OCI-LY7 (cell line): ENCODE data around the gene TMEM123. TPM values are rescaled to one million over a fixed set of nuclear protein-coding genes. Genes with fewer than 3 reads are reported as not detected.

Experiments
- BruUV-seq: library from RNA; stranded (reverse); fragments of 400-500 nt; replicated peaks from 2 replicates; lab custom pipeline; 2021; lab: Mats Ljungman, UMichigan
- CTCF ChIA-PET: fragments of 300-600 bp; sonication (Branson Sonifier 250); formaldehyde crosslinking; loops from one replicate; lab custom pipeline; 2022; ENCODE audit warnings: antibody characterized with exemption; ENCODE audit not compliant: unreplicated experiment; lab: Charles Lee
- POLR2A ChIA-PET: fragments of 300-600 bp; sonication (Branson Sonifier 250); formaldehyde crosslinking; loops from one replicate; lab custom pipeline; 2022; ENCODE audit warnings: antibody characterized with exemption; lab: Charles Lee
- DNase-seq: peaks from one replicate; pipeline ENCODE4 v3.0.0-alpha.2; 2015; ENCODE audit warnings: low spot score
- H2AFZ ChIP-seq: fragments of 200-600 bp; sonication (generic), shearing (Covaris generic); 2 replicates; pipeline ENCODE4 v1.6.1; 2014; ENCODE audit warnings: mild to moderate bottlenecking, antibody characterized with exemption, low read length, moderate library complexity
- H3K27ac ChIP-seq: fragments of 200-600 bp; sonication (generic); 2 replicates; pipeline ENCODE4 v1.5.1; 2014; ENCODE audit warnings: mixed run types, low read depth, mild to moderate bottlenecking, moderate library complexity, low read length, inconsistent platforms; ENCODE audit not compliant: poor library complexity, severe bottlenecking
- H3K36me3 ChIP-seq: fragments of 200-600 bp; sonication (generic); 2 replicates; pipeline ENCODE4 v1.6.1; 2014; ENCODE audit warnings: mild to moderate bottlenecking, antibody characterized with exemption, low read length, moderate library complexity, mixed read lengths; ENCODE audit not compliant: insufficient read depth
- H3K4me1 ChIP-seq: fragments of 200-600 bp; sonication (generic); 2 replicates; pipeline ENCODE4 v1.5.1; 2014; ENCODE audit warnings: mild to moderate bottlenecking, low read length; ENCODE audit not compliant: insufficient read depth, poor library complexity, severe bottlenecking
- H3K4me2 ChIP-seq: fragments of 200-600 bp; sonication (generic); 2 replicates; pipeline ENCODE4 v1.6.1; 2014; ENCODE audit warnings: mild to moderate bottlenecking, low read length
- H3K4me3 ChIP-seq: fragments of 200-600 bp; sonication (generic); 2 replicates; pipeline ENCODE4 v1.5.1; 2014; ENCODE audit warnings: mild to moderate bottlenecking, low read depth, low read length; ENCODE audit not compliant: poor library complexity, severe bottlenecking
- H3K79me2 ChIP-seq: fragments of 200-600 bp; sonication (generic); 2 replicates; pipeline ENCODE4 v1.6.1; 2016; ENCODE audit warnings: low read depth, mild to moderate bottlenecking, low read length, moderate library complexity, mixed read lengths; ENCODE audit not compliant: insufficient read depth
- H3K9me2 ChIP-seq: fragments of 200-600 bp; sonication (generic); 2 replicates; pipeline ENCODE4 v1.6.1; 2016; ENCODE audit warnings: mild to moderate bottlenecking, low read length, mixed read lengths; ENCODE audit not compliant: insufficient read depth
- H3K9me3 ChIP-seq: fragments of 200-600 bp; sonication (generic); 2 replicates; pipeline ENCODE4 v1.6.1; 2014; ENCODE audit warnings: mild to moderate bottlenecking, mixed run types, low read length, mixed read lengths
- H4K20me1 ChIP-seq: fragments of 200-600 bp; sonication (generic); 2 replicates; pipeline ENCODE4 v1.6.1; 2014; ENCODE audit warnings: mild to moderate bottlenecking, antibody characterized with exemption, low read length, moderate library complexity, mixed read lengths; ENCODE audit not compliant: insufficient read depth
- CTCF ChIP-seq: fragments of 200-600 bp; sonication (generic); conservative IDR thresholded peaks from 2 replicates; pipeline ENCODE4 v1.5.1; 2014; ENCODE audit warnings: mild to moderate bottlenecking, antibody characterized with exemption, low read length, moderate library complexity, mixed read lengths
- EZH2phosphoT487 ChIP-seq: fragments of 200-600 bp; sonication (generic); IDR thresholded peaks from 2 replicates; pipeline ENCODE4 v1.6.1; 2018; ENCODE audit warnings: low read depth, borderline replicate concordance, mild to moderate bottlenecking, mixed run types, antibody characterized with exemption, low read length, moderate library complexity, mixed read lengths
- intact Hi-C: fragments of 100-400 bp; cut with micrococcal nuclease; formaldehyde crosslinking; loops from one replicate; pipeline ENCODE4 v1.10.0; 2022; ENCODE audit not compliant: unreplicated experiment
- total RNA-seq, 2 experiments: library from RNA; depleted of rRNA in 1 of 2; stranded (reverse); fragments of >200 nt in 1 of 2; shearing (Covaris generic) in 1 of 2; gene quantifications; 2 replicates each; pipeline ENCODE4 v1.2.3, GENCODE V29; 2014 to 2022

Gene TMEM123
- total RNA-seq, 2 experiments from 2014 or later, result 127 to 232 TPM

DNA sequence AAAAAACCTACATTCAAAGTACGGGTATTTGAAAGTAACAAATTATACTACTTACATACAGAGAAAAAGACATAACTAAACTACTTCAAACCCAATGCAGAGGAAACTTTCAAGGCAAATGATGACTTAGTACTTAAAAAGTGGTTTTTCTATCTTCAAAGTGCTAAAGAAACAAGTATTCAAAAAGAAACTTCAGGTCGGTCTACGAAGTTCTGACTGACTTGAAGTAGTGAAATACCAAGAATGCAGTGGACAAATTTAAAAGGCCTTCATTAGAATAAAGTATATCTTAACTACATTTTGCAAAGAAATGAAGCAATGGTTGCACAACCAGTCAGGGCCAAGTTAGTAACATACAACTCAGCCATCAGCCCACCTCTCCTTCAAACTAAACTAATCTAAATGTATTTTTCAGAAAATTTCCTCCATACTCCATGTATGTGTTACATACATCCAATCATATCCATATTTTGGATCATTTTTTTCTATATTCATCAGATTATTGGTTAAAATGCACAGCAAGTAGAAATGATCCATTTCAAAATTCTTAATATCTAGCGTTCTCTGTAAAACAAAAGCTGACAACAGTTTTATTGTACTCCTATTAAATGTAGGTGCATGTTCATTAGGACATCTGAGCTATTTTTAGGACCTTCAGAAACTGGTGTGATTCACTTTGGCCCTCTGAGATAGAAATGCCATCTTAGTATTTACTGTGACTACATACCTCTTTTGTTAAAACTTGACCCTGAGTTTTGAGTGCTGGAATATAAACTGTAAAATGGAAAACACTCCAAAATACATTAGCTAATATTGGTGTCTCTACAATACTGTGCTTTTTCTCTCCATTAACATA lies 55.6 kb downstream of the TMEM123 start:
- no peak for DNase-seq
- no peak overlapping the region for H2AFZ ChIP-seq
- no peak overlapping the region for H3K27ac ChIP-seq
- no peaks in the 10 kb centered on the region for H4K20me1 ChIP-seq
- POLR2A ChIA-PET, result interaction anchor here (0.6 to 3.5 kb wide), 13 partner anchors 8 to 105 kb away, joined by 3 to 13 read pairs (median 5); no protein-coding TSS in a partner anchor
- no peaks in the 10 kb centered on the region for H3K9me2 ChIP-seq
- H3K4me1 ChIP-seq, result peaks cover 42% of the 10 kb centered on the region
- no TSS peak for BruUV-seq
- no peak overlapping the region for H3K4me3 ChIP-seq
- H3K79me2 ChIP-seq, result peaks cover 23% of the 10 kb centered on the region
- intact Hi-C loops, result no loop called here
- no peaks in the 10 kb centered on the region for H3K9me3 ChIP-seq
- H3K4me2 ChIP-seq, result no peak overlapping the region
- CTCF ChIA-PET, result no interaction called here
- TF ChIP-seq CTCF (no peak), EZH2phosphoT487 (no peak)
- H3K36me3 ChIP-seq, result peaks cover 92% of the 10 kb centered on the region

DNA sequence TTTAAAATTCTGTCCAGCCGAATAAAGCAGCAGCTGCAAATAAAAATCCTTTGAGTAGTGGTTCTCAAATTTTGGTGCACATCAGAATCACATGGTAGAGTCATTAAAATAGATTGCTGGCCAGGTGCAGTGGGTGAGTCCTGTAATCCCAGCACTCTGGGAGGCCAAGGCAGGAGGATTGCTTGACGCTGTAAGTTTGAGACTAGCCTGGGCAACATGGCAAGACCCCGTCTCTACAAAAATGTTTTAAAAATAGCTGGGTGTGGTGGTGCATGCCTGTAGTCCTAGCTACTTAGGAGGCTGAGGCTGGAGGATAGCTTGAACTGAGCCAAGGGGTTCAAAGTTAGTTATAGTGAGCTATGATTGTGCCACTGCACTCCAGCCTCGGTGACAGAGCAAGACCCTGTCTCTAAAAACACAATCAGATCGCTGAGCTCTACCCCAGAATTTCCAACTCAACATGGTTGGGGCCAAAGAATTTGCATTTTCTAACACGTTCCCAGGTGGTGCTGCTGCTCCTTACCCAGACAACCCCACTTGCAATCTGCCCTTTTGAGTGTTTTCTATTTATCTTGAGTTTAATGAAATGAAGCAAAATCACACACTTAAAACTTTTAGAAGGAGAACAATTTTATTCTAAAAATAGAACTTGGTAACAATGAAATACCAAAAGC lies 56.7 kb downstream of the TMEM123 start:
- Histone ChIP-seq H3K4me2 (no peak overlapping the region), H3K27ac (no peak overlapping the region), H3K79me2 (peaks cover 15% of the 10 kb centered on the region), H4K20me1 (no peaks in the 10 kb centered on the region), H2AFZ (no peak overlapping the region), H3K36me3 (peaks cover 86% of the 10 kb centered on the region), H3K4me1 (peaks cover 42% of the 10 kb centered on the region), H3K9me2 (no peaks in the 10 kb centered on the region), H3K4me3 (no peak overlapping the region), H3K9me3 (no peaks in the 10 kb centered on the region)
- CTCF ChIA-PET, result interaction anchor here (0.8 kb wide), 1 partner anchor 163 kb away, joined by 3 read pairs; no protein-coding TSS in a partner anchor
- peak; percentile 16 for DNase-seq
- intact Hi-C loops, result no loop called here
- BruUV-seq, result no TSS peak
- TF ChIP-seq CTCF (no peak), EZH2phosphoT487 (no peak)
- POLR2A ChIA-PET, result interaction anchor here (0.6 to 3.5 kb wide), 7 partner anchors 9 to 887 kb away, joined by 3 to 12 read pairs (median 5); no protein-coding TSS in a partner anchor
